ENCODE results near the gene PEMT. TPM values are rescaled to one million over a fixed set of nuclear protein-coding genes. Genes with fewer than 3 reads are reported as not detected.

Gene PEMT
- total and polyA plus RNA-seq, 4 donors: 18.7 to 59.1 (median 34.4) TPM

DNA sequence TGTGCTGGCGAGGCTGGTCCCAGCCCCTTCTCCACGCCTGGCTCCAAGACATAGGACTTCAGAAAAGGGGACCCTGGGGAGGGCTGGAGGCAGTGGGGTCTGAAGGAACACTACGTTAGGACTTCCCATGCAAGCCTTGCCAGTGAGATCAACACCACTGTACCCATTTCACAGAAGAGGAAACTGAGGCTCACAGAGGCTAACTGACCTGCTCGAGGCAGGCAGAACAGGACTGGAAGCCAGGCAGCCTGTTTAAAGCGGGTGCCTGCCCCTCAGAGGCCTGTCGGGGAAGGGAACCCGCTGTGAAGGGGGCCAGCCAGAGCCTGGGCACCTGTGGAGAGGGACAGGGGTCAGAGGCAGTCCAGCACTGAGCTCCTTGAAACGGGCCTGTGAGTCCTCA lies 32.3 kb downstream of the PEMT start:
- Histone ChIP-seq H3K9me3 (ENCODE audit: control insufficient read depth in 4 of 4, insufficient read depth in 3 of 4, low read length in 3 of 4) (no peaks in the 10 kb centered on the region), H3K27me3 (ENCODE audit: control insufficient read depth in 3 of 3, insufficient read depth in 3 of 3, low read length in 2 of 3) (no peaks in the 10 kb centered on the region), H3K36me3 (ENCODE audit: control insufficient read depth in 4 of 4, insufficient read depth in 4 of 4, low read length in 4 of 4) (no peaks in the 10 kb centered on the region), H3K27ac (ENCODE audit: low read depth in 1 of 2, low read length in 1 of 2) (no peak overlapping the region), H3K9ac (ENCODE audit: insufficient read depth in 1 of 2, low read length in 2 of 2) (no peak overlapping the region), H3K4me1 (ENCODE audit: control insufficient read depth in 5 of 5, insufficient read depth in 5 of 5, low read length in 5 of 5) (peaks cover 0 to 16% (median 0%) of the 10 kb centered on the region in 5 donors), H3K4me3 (no peak overlapping the region)
- TF ChIP-seq CTCF (IDR thresholded peaks at IDR 0.05; ENCODE audit: control extremely low read depth, extremely low read depth): no peak
- 89 to 94% methylated on average over 8 of the region's 8 CpGs for WGBS, 2 donors
- ATAC-seq (ENCODE audit: insufficient read depth, low FRiP score) (no peak), DNase-seq (no peak)

GRCh38 chr17:17558431-17558830 lies 33.1 kb downstream of the PEMT start:
- no peaks in the 10 kb centered on the region for H3K36me3 ChIP-seq (ENCODE audit: control insufficient read depth in 4 of 4, insufficient read depth in 4 of 4, low read length in 4 of 4)
- H3K9me3 ChIP-seq (ENCODE audit: control insufficient read depth in 4 of 4, insufficient read depth in 3 of 4, low read length in 3 of 4): no peaks in the 10 kb centered on the region
- peaks cover 0 to 13% (median 0%) of the 10 kb centered on the region in 5 donors for H3K4me1 ChIP-seq (ENCODE audit: control insufficient read depth in 5 of 5, insufficient read depth in 5 of 5, low read length in 5 of 5)
- H3K9ac ChIP-seq (ENCODE audit: insufficient read depth in 1 of 2, low read length in 2 of 2): no peak overlapping the region
- no peak overlapping the region for H3K27ac ChIP-seq (ENCODE audit: low read depth in 1 of 2, low read length in 1 of 2)
- H3K4me3 ChIP-seq: no peak overlapping the region
- 86 to 92% methylated on average over 8 of the region's 8 CpGs for WGBS, 2 donors
- DNase-seq (no peak), ATAC-seq (ENCODE audit: insufficient read depth, low FRiP score) (no peak)
- no peak for TF ChIP-seq CTCF (IDR thresholded peaks at IDR 0.05; ENCODE audit: control extremely low read depth, extremely low read depth)
- no peaks in the 10 kb centered on the region for H3K27me3 ChIP-seq (ENCODE audit: control insufficient read depth in 3 of 3, insufficient read depth in 3 of 3, low read length in 2 of 3)

DNA sequence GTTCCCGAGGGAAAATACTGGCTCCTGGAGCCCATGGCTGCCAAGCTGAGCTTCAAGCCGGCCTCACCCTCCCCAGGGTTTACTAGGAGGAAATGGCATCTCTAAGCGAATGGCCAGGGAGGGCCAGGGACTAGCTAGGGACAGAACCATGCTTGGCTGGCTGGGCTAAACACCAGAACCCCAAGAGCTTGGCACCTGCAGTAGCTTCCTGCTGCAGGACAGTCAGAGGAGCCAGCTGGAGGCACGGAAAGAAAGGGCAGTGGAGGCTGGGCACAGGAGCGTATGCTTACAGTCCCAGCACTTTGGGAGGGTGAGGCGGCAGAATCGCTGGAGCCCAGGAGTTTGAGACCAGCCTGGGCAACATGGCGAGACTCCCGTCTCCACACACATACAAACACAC lies 33.7 kb downstream of the PEMT start:
- Histone ChIP-seq H3K9ac (ENCODE audit: insufficient read depth in 1 of 2, low read length in 2 of 2) (no peak overlapping the region), H3K27ac (ENCODE audit: low read depth in 1 of 2, low read length in 1 of 2) (no peak overlapping the region), H3K9me3 (ENCODE audit: control insufficient read depth in 4 of 4, insufficient read depth in 3 of 4, low read length in 3 of 4) (no peaks in the 10 kb centered on the region), H3K36me3 (ENCODE audit: control insufficient read depth in 4 of 4, insufficient read depth in 4 of 4, low read length in 4 of 4) (no peaks in the 10 kb centered on the region), H3K4me1 (ENCODE audit: control insufficient read depth in 5 of 5, insufficient read depth in 5 of 5, low read length in 5 of 5) (peaks cover 0 to 11% (median 0%) of the 10 kb centered on the region in 5 donors), H3K27me3 (ENCODE audit: control insufficient read depth in 3 of 3, insufficient read depth in 3 of 3, low read length in 2 of 3) (no peaks in the 10 kb centered on the region), H3K4me3 (no peak overlapping the region)
- no peak for TF ChIP-seq CTCF (IDR thresholded peaks at IDR 0.05; ENCODE audit: control extremely low read depth, extremely low read depth)
- 90 to 96% methylated on average over 9 of the region's 9 CpGs for WGBS, 2 donors
- DNase-seq (no peak), ATAC-seq (ENCODE audit: insufficient read depth, low FRiP score) (no peak)

DNA sequence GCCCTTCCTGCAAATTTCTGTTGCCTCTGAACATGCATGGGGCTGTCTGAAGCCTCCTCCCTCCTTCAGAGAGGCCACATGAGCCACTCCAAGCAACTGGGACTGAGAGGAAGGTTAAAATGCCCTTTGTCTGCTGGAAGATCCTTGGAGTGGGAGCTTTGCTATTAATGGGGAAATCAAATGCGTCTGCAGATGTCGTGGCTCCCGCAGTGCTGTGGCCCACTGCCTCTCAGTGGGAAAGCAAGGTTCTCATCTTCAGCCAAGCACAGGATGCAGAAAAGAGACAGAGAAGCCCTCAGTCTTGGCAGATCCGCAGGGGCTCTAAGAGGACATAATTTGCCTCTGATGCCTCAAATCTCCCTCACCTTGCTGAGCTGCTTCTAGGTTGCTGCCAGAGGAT lies 34.8 kb downstream of the PEMT start:
- Histone ChIP-seq H3K36me3 (ENCODE audit: control insufficient read depth in 4 of 4, insufficient read depth in 4 of 4, low read length in 4 of 4) (no peaks in the 10 kb centered on the region), H3K4me1 (ENCODE audit: control insufficient read depth in 5 of 5, insufficient read depth in 5 of 5, low read length in 5 of 5) (peaks cover 0 to 5% (median under 1%) of the 10 kb centered on the region in 5 donors), H3K27ac (ENCODE audit: low read depth in 1 of 2, low read length in 1 of 2) (no peak overlapping the region), H3K4me3 (no peak overlapping the region), H3K9me3 (ENCODE audit: control insufficient read depth in 4 of 4, insufficient read depth in 3 of 4, low read length in 3 of 4) (no peaks in the 10 kb centered on the region), H3K27me3 (ENCODE audit: control insufficient read depth in 3 of 3, insufficient read depth in 3 of 3, low read length in 2 of 3) (no peaks in the 10 kb centered on the region), H3K9ac (ENCODE audit: insufficient read depth in 1 of 2, low read length in 2 of 2) (no peak overlapping the region)
- no peak for DNase-seq
- WGBS, 2 donors: 92 to 94% methylated on average over 4 of the region's 4 CpGs
- TF ChIP-seq CTCF (IDR thresholded peaks at IDR 0.05; ENCODE audit: control extremely low read depth, extremely low read depth): no peak
- no peak for ATAC-seq (ENCODE audit: insufficient read depth, low FRiP score)

Data from lung (tissue), 12 donors.